ENCODE measurements around the gene NOP53.
"Not testable (repeated sequence)": the region's sequence is repeated elsewhere in the genome, so short reads cannot be mapped to it uniquely, and the experiment has no call there.

NOP53 gene

DNA sequence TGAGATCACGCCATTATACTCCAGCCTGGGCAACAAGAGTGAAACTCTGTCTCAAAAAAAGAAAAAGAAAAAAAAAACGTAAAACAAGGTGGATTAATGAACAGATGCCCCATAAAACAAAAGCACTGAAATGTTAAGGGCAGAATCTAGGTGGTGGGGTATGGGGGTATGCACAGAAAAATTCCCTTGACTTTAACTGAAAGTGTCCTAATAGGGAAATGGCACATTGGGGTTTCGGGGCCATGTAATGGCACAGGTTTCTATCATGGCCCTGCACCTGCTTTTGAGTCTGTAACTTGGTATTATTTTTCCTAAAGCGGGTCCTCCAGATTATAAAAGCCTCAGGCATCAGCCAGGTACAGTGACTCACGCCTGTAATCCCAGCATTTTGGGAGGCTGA lies 16.2 kb downstream of the NOP53 start:
- H3K9ac ChIP-seq (ENCODE audit: insufficient read length), result no peak overlapping the region
- H3K4me3 ChIP-seq, result no peak overlapping the region

DNA sequence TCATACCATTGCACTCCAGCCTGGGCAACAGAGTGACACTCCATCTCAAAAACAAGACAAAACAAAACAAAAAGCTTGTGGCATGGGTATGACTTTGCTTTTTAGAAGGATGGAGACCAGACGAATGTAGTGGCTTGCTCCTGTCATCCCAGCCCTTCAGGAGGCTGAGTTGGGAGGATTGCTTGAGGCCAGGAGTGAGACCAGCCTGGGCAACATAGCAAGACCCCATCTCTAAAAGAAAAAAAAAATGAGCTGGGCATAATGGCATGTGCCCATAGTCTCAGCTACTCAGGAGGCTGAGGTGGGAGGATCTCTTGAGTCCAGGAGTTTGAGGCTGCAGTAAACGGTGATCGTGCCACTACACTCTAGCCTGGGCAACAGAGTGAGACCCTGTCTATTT lies 16.8 kb downstream of the NOP53 start:
- Histone ChIP-seq H3K36me3 (ENCODE audit: insufficient read depth, low read length) (peaks cover 9% of the 10 kb centered on the region; the same call in 1 of the 2 replicates), H3K9ac (ENCODE audit: insufficient read length) (no peak overlapping the region), H3K4me3 (no peak overlapping the region), H3K9me3 (ENCODE audit: low read depth, low read length) (no peaks in the 10 kb centered on the region), H3K27ac (no peak overlapping the region)
- no peak for TF ChIP-seq FOXP2 (optimal IDR thresholded peaks at IDR 0.05; ENCODE audit: control extremely low read depth, extremely low read length, insufficient read depth)
- TF ChIP-seq EZH2 (IDR thresholded peaks at IDR 0.05), result no peak
- no peak for TF ChIP-seq POLR2AphosphoS5 (IDR thresholded peaks at IDR 0.05; ENCODE audit: borderline replicate concordance, low read depth, low read length)
- DNase-seq (ENCODE audit: low read depth, low spot score), result no peak

More for the DNA sequence above, 16.2 kb downstream of the NOP53 start:
- TF ChIP-seq EZH2 (IDR thresholded peaks at IDR 0.05) (no peak), POLR2AphosphoS5 (IDR thresholded peaks at IDR 0.05; ENCODE audit: borderline replicate concordance, low read depth, low read length) (no peak), FOXP2 (optimal IDR thresholded peaks at IDR 0.05; ENCODE audit: control extremely low read depth, extremely low read length, insufficient read depth) (no peak)
- no peaks in the 10 kb centered on the region for H3K9me3 ChIP-seq (ENCODE audit: low read depth, low read length)
- DNase-seq (ENCODE audit: low read depth, low spot score), result no peak
- H3K36me3 ChIP-seq (ENCODE audit: insufficient read depth, low read length), result peaks cover 15% of the 10 kb centered on the region; the same call in 1 of the 2 replicates
- H3K27ac ChIP-seq, result no peak overlapping the region

DNA sequence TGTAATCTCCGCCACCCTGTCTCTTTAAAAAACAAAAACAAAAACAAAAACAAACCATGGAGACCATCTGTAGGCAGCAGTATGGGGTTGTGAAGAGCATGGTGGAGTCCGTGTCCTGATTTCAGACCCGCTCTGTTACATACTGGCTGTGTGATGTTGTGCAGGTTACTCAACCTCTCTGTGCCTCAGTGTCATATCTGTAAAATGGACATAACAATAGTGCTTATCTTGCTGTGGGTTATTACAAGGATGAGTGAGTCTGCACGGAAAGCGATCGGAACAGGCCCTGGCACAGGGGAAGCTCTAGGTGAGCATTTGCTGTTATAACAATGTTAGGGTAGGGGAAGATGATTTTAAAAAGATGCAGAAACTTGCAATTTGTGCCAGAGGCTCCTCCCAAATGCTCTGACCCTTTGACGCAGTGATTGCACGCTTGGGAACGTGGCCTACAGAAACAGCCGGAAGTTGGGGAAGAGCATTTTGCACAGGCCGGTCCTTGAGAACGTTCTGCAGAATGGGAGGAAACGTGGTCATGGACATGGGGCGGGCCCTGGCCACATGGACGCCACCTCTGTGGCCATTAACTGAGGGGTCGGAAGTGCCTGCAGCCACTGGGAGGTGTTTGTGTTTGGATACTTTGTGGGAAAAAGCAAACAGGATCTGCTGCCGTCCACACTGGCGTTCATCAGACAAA lies 17.4 kb downstream of the NOP53 start:
- Histone ChIP-seq H3K9me3 (ENCODE audit: low read depth, low read length) (no peaks in the 10 kb centered on the region), H3K4me3 (no peak overlapping the region), H3K9ac (ENCODE audit: insufficient read length) (no peak overlapping the region), H3K27ac (no peak overlapping the region), H3K36me3 (ENCODE audit: insufficient read depth, low read length) (peaks cover 3% of the 10 kb centered on the region; the same call in 1 of the 2 replicates)
- DNase-seq (ENCODE audit: low read depth, low spot score), result no peak
- TF ChIP-seq POLR2AphosphoS5 (IDR thresholded peaks at IDR 0.05; ENCODE audit: borderline replicate concordance, low read depth, low read length), result no peak
- no peak for TF ChIP-seq EZH2 (IDR thresholded peaks at IDR 0.05)
- TF ChIP-seq FOXP2 (optimal IDR thresholded peaks at IDR 0.05; ENCODE audit: control extremely low read depth, extremely low read length, insufficient read depth), result no peak

DNA sequence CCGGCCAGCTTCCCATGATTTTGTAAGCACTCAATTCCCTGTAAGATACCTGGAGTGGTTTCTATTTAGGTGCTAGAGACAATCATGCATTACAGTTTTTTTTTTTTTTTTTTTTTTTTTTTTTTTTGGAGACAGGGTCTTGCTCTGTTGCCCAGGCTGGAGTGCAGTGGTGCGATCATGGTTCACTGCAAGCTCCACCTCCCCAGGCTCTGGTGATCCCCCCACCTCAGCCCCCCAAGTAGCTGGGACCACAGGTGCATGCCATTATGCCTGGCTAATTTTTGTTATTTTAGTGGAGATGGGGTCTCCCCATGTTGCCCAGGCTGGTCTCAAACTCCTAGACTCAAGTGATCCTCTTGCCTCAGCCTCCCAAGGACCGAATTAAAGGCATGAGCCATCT lies 19.4 kb downstream of the NOP53 start:
- not testable (repeated sequence) for H3K36me3 ChIP-seq (ENCODE audit: insufficient read depth, low read length); DNase-seq (ENCODE audit: low read depth, low spot score); H3K9me3 ChIP-seq (ENCODE audit: low read depth, low read length); H3K27ac ChIP-seq; H3K9ac ChIP-seq (ENCODE audit: insufficient read length); H3K4me3 ChIP-seq

DNA sequence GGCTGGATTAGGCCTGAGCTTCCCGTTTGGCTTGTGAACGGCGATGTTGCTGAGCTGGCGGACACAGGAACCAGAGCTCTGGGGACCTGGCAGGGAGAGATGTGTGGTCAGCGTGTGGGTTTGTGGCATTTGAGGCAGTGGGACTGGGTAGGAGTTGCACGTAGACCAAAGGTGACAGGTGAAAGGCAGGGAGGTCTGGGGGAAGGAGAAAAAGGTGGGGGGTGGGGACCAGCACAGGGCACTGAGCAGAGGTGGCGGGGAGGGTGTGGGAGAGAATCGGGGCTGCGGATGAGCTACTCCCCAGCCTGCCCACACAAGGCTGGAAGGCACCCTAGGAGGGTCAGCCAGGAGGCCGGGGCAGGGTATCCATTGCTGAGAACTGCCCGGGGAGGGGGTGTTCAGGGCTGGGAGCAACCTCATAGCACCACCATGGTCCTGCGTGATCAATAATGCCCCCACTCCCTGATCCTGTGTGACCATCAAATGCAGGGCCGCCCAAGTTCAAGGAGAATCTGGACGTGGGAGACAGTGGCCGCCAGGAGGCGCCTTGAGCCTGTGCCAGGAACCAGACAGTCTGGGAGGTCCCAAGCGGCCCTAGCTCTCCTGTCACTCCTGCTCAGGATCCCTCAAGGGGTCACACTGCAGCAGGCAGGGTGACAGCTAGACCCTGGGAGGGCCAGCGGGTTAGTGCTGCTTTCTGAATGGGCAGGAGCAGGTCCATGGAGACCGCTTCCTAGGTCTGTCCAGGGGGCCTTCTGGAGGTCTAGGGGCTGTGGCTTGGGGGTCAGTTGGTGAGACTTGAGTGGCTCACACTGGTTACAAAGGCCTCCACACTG lies 20.4 kb downstream of the NOP53 start:
- H3K27ac ChIP-seq, result no peak overlapping the region
- no peaks in the 10 kb centered on the region for H3K36me3 ChIP-seq (ENCODE audit: insufficient read depth, low read length)
- H3K4me3 ChIP-seq, result no peak overlapping the region
- no peaks in the 10 kb centered on the region for H3K9me3 ChIP-seq (ENCODE audit: low read depth, low read length)
- no peak overlapping the region for H3K9ac ChIP-seq (ENCODE audit: insufficient read length)
- no peak for DNase-seq (ENCODE audit: low read depth, low spot score)
- no peak for TF ChIP-seq EZH2 (IDR thresholded peaks at IDR 0.05)
- TF ChIP-seq POLR2AphosphoS5 (IDR thresholded peaks at IDR 0.05; ENCODE audit: borderline replicate concordance, low read depth, low read length), result no peak
- TF ChIP-seq FOXP2 (optimal IDR thresholded peaks at IDR 0.05; ENCODE audit: control extremely low read depth, extremely low read length, insufficient read depth), result no peak

DNA sequence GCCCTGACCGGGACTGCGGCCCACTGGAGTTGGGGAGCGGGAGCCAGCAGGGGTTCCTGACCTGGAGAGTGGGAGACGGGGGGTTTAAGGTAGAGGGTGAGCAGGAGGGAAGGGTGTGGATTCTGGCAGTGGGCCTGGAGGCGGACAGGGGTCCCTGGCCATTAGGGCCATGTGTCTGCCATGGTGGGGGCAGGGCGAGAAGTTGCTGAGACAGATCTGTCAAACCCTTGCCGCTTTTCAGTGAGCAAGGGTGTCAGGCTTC lies 20.9 kb downstream of the NOP53 start:
- no peak for DNase-seq (ENCODE audit: low read depth, low spot score)
- Histone ChIP-seq H3K4me3 (no peak overlapping the region), H3K36me3 (ENCODE audit: insufficient read depth, low read length) (no peaks in the 10 kb centered on the region), H3K9ac (ENCODE audit: insufficient read length) (no peak overlapping the region), H3K9me3 (ENCODE audit: low read depth, low read length) (no peaks in the 10 kb centered on the region), H3K27ac (no peak overlapping the region)
- TF ChIP-seq FOXP2 (optimal IDR thresholded peaks at IDR 0.05; ENCODE audit: control extremely low read depth, extremely low read length, insufficient read depth) (no peak), EZH2 (IDR thresholded peaks at IDR 0.05) (no peak), POLR2AphosphoS5 (IDR thresholded peaks at IDR 0.05; ENCODE audit: borderline replicate concordance, low read depth, low read length) (no peak)

DNA sequence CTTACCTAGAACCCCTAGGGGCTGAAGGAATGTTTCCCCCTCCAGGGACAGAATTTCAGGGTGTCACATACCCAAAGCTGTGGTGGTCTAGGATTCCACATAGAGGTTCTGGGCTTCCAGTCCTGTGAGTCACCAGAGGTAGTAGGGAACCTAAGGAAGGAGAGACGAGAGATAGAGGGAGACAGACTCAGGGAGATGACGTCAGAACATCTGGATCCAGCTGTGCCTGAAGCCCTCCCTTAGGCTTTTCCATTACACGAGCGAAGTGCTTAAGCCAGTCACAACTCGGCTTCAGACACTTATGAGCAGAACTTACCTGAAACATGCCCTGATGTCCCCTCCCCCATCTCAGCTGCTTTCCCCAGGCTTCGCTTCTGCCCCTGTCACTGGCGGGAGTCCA lies 21.3 kb downstream of the NOP53 start:
- DNase-seq (ENCODE audit: low read depth, low spot score), result no peak
- Histone ChIP-seq H3K36me3 (ENCODE audit: insufficient read depth, low read length) (no peaks in the 10 kb centered on the region), H3K4me3 (no peak overlapping the region), H3K9ac (ENCODE audit: insufficient read length) (no peak overlapping the region), H3K9me3 (ENCODE audit: low read depth, low read length) (no peaks in the 10 kb centered on the region), H3K27ac (no peak overlapping the region)
- no peak for TF ChIP-seq POLR2AphosphoS5 (IDR thresholded peaks at IDR 0.05; ENCODE audit: borderline replicate concordance, low read depth, low read length)
- TF ChIP-seq EZH2 (IDR thresholded peaks at IDR 0.05), result no peak
- TF ChIP-seq FOXP2 (optimal IDR thresholded peaks at IDR 0.05; ENCODE audit: control extremely low read depth, extremely low read length, insufficient read depth), result no peak

DNA sequence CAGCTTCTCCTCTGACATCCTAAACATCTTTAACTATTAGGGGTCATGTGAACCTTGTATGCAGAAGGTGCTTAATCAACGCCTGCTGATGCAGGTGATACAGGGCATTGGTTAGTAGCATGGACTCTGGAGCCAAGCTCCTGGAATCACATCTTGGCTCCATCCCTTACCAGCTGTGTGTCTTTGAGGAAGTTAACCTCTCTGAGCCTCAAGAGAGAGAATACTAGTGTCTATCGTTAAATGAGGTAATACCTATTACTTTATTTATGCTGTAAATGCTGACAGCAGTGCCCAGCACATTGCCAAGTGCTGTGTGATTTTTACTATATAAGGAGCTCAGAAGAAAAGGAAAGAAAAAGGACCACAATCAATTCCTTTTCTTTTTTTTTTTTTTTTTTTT lies 22.0 kb downstream of the NOP53 start:
- Histone ChIP-seq H3K36me3 (ENCODE audit: insufficient read depth, low read length) (no peaks in the 10 kb centered on the region), H3K9ac (ENCODE audit: insufficient read length) (no peak overlapping the region), H3K4me3 (no peak overlapping the region), H3K27ac (no peak overlapping the region), H3K9me3 (ENCODE audit: low read depth, low read length) (no peaks in the 10 kb centered on the region)
- no peak for DNase-seq (ENCODE audit: low read depth, low spot score)
- TF ChIP-seq FOXP2 (optimal IDR thresholded peaks at IDR 0.05; ENCODE audit: control extremely low read depth, extremely low read length, insufficient read depth) (no peak), POLR2AphosphoS5 (IDR thresholded peaks at IDR 0.05; ENCODE audit: borderline replicate concordance, low read depth, low read length) (no peak), EZH2 (IDR thresholded peaks at IDR 0.05) (no peak)

Measured in SK-N-MC (cell line).